ENCODE results near the gene PNMA6F.
A peak's percentile ranks its signal among the peaks of the same experiment; 100 is the strongest.
"Not testable (repeated sequence)": the region's sequence is repeated elsewhere in the genome, so short reads cannot be mapped to it uniquely, and the experiment has no call there.

The PNMA6F gene

DNA sequence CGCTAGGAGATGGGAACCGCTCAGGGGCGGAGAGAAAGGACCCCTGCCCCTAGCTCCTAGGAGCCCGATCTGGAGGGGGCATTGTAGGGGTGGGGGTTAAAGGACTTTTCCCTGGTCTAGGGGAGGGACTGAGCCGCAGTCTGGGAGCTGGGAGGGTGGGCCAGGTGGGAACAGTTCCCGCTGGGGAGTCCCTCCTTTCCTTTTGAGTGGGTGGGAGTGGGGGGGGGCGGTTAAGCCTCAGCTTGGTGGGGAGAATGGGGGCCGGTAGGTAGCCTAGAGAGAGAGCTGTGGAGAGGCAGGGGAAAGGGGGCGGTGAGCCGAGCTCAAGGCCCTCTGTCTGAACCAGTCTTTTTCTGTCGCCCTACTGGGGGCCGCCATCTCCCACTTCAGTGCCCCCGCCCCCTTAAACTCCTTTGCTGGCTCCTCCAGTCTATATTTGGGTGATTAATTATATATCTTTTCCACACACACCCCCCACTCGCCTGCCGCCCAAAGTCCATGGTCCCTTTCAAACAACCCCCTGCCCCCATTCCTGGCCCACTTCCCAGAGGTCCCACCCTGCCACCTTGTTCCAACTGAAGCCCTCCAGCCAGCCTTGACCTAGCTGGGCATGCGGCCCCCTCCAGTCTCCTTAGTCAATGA lies 13.2 kb upstream of the PNMA6F start:
- H3K9me3 ChIP-seq (ENCODE audit: control insufficient read depth, low read length) = no peaks in the 10 kb centered on the region

DNA sequence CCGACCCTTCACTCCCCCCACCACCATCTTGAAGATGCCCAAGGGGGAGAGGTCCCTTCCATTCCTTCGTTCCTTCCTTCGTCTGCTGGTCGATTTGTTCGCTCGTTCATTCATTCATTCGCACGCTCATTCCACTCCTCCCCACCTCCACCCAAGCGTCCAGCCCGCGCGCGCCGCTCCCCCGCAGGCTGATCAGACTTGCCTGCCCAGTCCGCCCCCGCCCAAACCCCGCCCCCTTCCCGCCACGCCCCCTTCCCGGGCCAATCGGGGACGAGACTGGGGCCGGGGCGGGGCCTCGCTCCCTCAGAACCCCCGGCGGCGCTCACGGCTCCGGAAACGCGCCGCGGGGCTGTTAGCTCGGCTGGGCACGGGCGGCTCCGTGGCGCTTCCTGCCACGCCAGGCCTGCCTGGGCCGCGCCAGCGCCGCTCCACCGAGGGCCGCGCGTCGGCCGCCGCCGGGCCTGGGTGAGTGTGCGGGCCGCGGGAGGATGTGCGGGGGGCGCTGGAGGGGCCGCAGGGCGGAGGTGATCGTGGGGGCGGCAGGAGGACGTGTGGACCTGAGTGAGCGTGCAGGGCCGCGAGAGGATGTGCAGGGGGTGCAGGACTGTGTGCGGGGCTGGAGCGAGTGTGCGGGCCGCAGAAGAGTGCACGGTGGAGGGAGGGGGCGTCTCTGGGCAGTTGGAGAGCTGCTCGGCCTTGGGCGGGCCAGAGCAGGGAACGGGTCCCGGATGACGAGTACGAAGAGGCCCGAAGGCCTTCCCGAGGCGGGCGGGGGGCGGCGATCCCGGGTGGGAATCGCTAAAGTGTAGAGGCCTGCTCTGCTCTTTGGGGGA lies 12.5 kb upstream of the PNMA6F start, which contains the start of gene ZNF275:
ZNF275 (plus strand) TSS at position 333 of the 833 bp plus-strand sequence. CDS start 2,527 bp downstream, outside the sequence.
- H3K9me3 ChIP-seq (ENCODE audit: control insufficient read depth, low read length) = no peaks in the 10 kb centered on the region
- H3K36me3 ChIP-seq (ENCODE audit: control insufficient read depth, insufficient read depth, low read length) = peaks cover 16% of the 10 kb centered on the region
- peak within 1 kb of the TSS; percentile 55 for H3K4me3 ChIP-seq (ENCODE audit: extremely low read depth, insufficient read depth, low read length, poor library complexity, severe bottlenecking)
- 0 to 3% methylated on average over 3 to 6 of the region's 86 CpGs for WGBS, 2 experiments (ENCODE audit: insufficient coverage in 2 of 2)
- H3K4me1 ChIP-seq (ENCODE audit: control insufficient read depth, insufficient read depth, low read length, poor library complexity, severe bottlenecking) = no peaks in the 10 kb centered on the region
- peak within 1 kb of the TSS; percentile 79 for H3K27ac ChIP-seq (ENCODE audit: low read depth, low read length, severe bottlenecking)

More for the DNA sequence above, 13.2 kb upstream of the PNMA6F start:
- WGBS, 2 experiments (ENCODE audit: insufficient coverage in 2 of 2) = 80% methylated on average over 1 of the region's 16 CpGs; no CpG with 5 or more reads in 1 of the 2 experiments
- H3K4me3 ChIP-seq (ENCODE audit: extremely low read depth, insufficient read depth, low read length, poor library complexity, severe bottlenecking) = peak overlapping the region; percentile 55
- H3K4me1 ChIP-seq (ENCODE audit: control insufficient read depth, insufficient read depth, low read length, poor library complexity, severe bottlenecking) = no peaks in the 10 kb centered on the region
- H3K27ac ChIP-seq (ENCODE audit: low read depth, low read length, severe bottlenecking) = peak overlapping the region; percentile 79
- peaks cover 16% of the 10 kb centered on the region for H3K36me3 ChIP-seq (ENCODE audit: control insufficient read depth, insufficient read depth, low read length)

DNA sequence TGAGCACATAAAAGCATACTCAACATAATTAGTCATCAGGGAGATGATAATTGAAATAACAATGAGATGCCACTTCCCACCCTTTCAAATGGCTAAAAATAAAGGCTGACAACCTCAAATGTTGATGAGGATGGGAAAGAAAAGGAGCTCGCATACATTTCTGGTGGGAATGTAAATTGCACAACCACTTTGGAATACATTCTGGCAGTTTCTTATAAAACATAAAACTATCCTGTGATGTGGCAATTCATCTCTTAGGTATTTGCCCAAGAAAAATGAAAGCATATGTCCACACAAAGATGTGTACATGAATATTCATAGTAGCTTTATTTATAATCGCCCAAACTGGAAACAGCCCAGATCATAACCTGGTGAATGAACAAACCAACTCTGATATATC lies 11.7 kb upstream of the PNMA6F start:
- Histone ChIP-seq H3K9me3 (ENCODE audit: control insufficient read depth, low read length) (no peaks in the 10 kb centered on the region), H3K4me1 (ENCODE audit: control insufficient read depth, insufficient read depth, low read length, poor library complexity, severe bottlenecking) (no peaks in the 10 kb centered on the region), H3K4me3 (ENCODE audit: extremely low read depth, insufficient read depth, low read length, poor library complexity, severe bottlenecking) (no peak overlapping the region), H3K27ac (ENCODE audit: low read depth, low read length, severe bottlenecking) (no peak overlapping the region), H3K36me3 (ENCODE audit: control insufficient read depth, insufficient read depth, low read length) (peaks cover 13% of the 10 kb centered on the region)
- WGBS, 2 experiments (ENCODE audit: insufficient coverage in 2 of 2) = no CpG with 5 or more reads among the region's 2 CpGs

DNA sequence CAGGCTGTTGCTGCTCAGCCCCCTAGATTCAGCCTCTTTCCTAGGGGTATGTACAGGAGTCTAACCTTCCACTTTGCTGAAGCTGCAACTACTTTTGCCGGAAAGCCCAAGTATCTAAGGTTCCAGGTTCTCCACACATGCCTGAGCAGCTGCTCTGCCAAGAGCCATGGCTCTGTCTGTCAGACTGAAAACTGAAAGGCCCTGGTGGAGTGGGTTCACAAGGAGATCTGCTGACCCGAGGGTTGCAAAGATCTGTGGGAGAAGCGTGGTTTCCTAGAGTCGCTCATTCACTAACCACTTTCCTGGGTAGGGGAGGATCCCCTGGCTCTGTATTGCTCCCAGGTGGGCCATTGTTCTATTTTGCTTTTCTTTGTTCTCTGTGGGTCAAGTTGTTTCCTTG lies 6.0 kb upstream of the PNMA6F start:
- Histone ChIP-seq H3K27ac (ENCODE audit: low read depth, low read length, severe bottlenecking) (no peak overlapping the region), H3K36me3 (ENCODE audit: control insufficient read depth, insufficient read depth, low read length) (no peaks in the 10 kb centered on the region), H3K4me3 (ENCODE audit: extremely low read depth, insufficient read depth, low read length, poor library complexity, severe bottlenecking) (no peak overlapping the region), H3K4me1 (ENCODE audit: control insufficient read depth, insufficient read depth, low read length, poor library complexity, severe bottlenecking) (no peaks in the 10 kb centered on the region), H3K9me3 (ENCODE audit: control insufficient read depth, low read length) (no peaks in the 10 kb centered on the region)
- 80% methylated on average over 1 of the region's 4 CpGs; no CpG with 5 or more reads in 1 of the 2 experiments for WGBS, 2 experiments (ENCODE audit: insufficient coverage in 2 of 2)

DNA sequence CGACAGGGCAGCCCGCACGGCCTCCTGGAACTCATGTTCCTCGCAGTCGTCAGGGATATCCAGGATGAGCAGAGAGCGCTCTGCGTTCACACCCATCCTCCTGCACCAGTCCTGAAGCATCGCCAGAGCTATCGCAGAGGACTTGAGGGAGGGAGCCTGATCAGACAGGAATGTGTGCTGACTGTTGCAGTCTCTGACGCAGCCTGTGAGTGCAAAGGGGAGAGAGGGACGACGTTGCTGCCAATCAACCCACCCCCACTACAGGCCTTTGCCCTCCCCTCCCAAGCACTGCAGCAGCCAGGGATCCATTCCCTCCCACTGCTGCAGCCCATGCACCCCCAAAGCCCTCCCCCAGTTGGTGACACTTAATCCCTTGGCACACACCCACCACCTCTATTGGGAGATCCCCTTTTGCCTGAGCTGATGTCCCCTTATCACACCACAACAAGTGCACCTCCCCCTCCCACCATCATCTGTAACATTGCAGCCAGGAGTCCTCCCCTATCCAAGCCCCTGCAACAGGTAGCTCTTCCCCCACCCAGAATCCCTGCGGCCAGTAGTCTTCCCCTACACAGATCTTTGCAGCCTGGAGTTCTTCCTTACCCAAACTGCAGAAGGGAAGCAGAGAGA lies 897 bp downstream of the PNMA6F start:
- no peak overlapping the region for H3K4me3 ChIP-seq (ENCODE audit: extremely low read depth, insufficient read depth, low read length, poor library complexity, severe bottlenecking)
- WGBS, 2 experiments (ENCODE audit: insufficient coverage in 2 of 2) = 56% methylated on average over 1 of the region's 13 CpGs; no CpG with 5 or more reads in 1 of the 2 experiments
- H3K36me3 ChIP-seq (ENCODE audit: control insufficient read depth, insufficient read depth, low read length) = no peaks in the 10 kb centered on the region
- H3K27ac ChIP-seq (ENCODE audit: low read depth, low read length, severe bottlenecking) = no peak overlapping the region
- peaks cover 2% of the 10 kb centered on the region for H3K4me1 ChIP-seq (ENCODE audit: control insufficient read depth, insufficient read depth, low read length, poor library complexity, severe bottlenecking)
- no peaks in the 10 kb centered on the region for H3K9me3 ChIP-seq (ENCODE audit: control insufficient read depth, low read length)

DNA sequence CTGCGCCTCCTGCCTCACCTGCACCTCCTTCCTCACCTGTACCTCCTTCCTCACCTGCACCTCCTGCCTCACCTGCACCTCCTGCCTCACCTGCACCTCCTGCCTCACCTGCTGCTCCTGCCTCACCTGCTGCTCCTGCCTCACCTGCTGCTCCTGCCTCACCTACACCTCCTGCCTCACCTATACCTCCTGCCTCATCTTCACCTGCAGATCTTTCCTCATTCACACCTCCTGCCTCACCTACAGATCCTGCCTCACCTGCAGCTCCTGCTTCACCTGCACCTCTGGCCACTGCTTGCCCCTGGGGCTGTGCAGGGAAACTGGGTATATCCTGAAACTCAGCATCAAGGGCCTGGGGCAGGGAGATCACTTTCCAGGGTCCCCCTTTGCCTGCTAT lies 1.5 kb downstream of the PNMA6F start:
- not testable (repeated sequence) for H3K4me3 ChIP-seq (ENCODE audit: extremely low read depth, insufficient read depth, low read length, poor library complexity, severe bottlenecking); H3K4me1 ChIP-seq (ENCODE audit: control insufficient read depth, insufficient read depth, low read length, poor library complexity, severe bottlenecking); H3K9me3 ChIP-seq (ENCODE audit: control insufficient read depth, low read length); H3K36me3 ChIP-seq (ENCODE audit: control insufficient read depth, insufficient read depth, low read length); H3K27ac ChIP-seq (ENCODE audit: low read depth, low read length, severe bottlenecking)
- 83 to 100% methylated on average over 1 of the region's 1 CpG for WGBS, 2 experiments (ENCODE audit: insufficient coverage in 2 of 2)

DNA sequence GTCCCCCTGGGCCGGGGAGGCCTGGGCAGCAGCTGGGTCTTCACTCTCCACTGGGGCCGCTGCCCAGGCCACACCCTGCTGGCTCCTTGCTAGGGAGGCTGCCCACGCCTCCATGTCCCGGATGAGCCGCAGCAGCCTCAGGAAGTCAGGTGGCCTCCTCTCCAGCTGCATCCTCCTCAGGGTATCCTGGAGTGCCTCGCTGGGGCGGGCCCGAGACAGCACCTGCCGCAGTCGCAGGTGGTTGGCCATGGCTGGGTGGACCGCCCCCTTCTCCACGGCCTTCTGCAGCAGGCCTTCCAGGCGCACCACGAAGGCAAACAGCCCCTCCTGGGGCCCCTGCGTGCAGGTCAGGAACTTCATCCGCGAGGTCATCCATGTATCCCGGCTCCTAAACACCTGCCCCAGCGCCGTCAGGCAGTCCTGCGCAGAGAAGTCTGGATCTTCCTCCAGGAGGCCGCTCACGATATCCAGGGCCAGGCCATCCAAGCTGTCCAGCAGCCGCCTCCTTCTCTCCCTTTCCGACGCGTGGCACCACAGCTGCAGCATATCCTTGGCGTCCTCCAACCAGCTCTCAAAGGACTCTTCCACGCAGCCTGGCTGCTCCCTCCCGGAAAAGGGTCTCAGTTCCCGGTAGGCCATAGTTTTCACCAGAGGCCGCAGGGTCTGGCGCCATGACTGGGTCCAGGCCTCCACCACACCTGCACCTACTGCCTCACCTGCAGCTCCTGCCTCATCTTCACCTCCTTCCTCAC lies 2.1 kb downstream of the PNMA6F start:
- H3K9me3 ChIP-seq (ENCODE audit: control insufficient read depth, low read length) = no peaks in the 10 kb centered on the region
- peaks cover 2% of the 10 kb centered on the region for H3K4me1 ChIP-seq (ENCODE audit: control insufficient read depth, insufficient read depth, low read length, poor library complexity, severe bottlenecking)
- no peaks in the 10 kb centered on the region for H3K36me3 ChIP-seq (ENCODE audit: control insufficient read depth, insufficient read depth, low read length)
- H3K4me3 ChIP-seq (ENCODE audit: extremely low read depth, insufficient read depth, low read length, poor library complexity, severe bottlenecking) = no peak overlapping the region
- no peak overlapping the region for H3K27ac ChIP-seq (ENCODE audit: low read depth, low read length, severe bottlenecking)
- WGBS, 2 experiments (ENCODE audit: insufficient coverage in 2 of 2) = 91 to 96% methylated on average over 15 to 27 of the region's 33 CpGs

DNA sequence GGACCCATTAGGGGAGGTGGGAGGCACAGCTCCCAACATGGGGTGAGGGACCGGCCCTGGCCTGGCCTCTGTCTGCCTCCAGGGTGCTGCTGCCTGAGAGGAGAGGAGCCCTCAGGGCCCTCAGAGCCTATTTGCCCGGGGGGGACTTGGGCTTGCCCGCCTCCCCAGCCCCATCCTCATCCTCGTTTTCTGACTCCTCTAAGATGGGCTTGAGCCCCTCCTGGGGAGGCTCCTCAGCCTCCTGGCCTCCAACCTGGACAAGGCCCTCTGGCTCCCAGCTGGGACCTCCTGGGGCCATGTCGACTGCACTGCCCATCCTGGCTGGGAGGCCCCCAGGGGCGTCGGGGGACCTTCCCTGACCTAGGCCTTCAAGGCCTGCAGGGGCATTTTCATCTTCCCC lies 2.8 kb downstream of the PNMA6F start:
- 89% methylated on average over 3 of the region's 7 CpGs; no CpG with 5 or more reads in 1 of the 2 experiments for WGBS, 2 experiments (ENCODE audit: insufficient coverage in 2 of 2)

DNA sequence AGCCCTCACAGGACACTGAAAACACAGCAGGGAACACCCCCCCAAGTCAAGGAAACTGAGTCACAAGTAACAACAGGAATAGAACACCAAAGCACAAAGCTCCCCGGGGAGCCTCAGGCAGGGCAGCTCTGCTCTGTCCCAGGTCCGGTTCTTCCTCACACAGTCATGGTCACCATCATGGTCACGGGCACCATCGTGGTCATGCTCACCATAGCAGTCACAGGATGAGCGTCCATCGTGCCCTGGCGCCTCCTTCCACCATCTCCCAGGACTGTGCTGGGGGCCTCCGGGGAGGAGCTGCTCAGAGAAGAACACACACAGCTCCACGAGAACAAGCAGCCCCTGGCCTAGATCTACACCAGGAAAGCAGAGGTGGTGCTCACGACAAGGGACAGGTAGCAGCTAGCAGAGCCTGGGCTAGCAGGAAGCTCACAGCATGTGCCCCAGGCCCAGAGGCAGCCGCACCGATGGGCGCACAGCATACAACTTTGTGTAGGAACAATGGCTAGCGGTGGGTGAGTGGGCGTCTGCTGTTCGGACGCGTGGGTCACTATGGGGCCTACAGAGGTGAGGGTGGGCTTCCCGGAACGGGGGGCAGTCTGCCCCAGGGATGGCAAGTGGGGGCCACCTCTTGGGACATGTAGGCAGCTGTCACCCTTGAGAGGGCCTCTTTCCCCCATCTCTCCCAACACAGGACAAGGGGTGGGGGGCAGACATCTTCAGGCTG lies 3.4 kb downstream of the PNMA6F start:
- H3K4me1 ChIP-seq (ENCODE audit: control insufficient read depth, insufficient read depth, low read length, poor library complexity, severe bottlenecking) = peaks cover 2% of the 10 kb centered on the region
- no peak overlapping the region for H3K27ac ChIP-seq (ENCODE audit: low read depth, low read length, severe bottlenecking)
- no peak overlapping the region for H3K4me3 ChIP-seq (ENCODE audit: extremely low read depth, insufficient read depth, low read length, poor library complexity, severe bottlenecking)
- H3K36me3 ChIP-seq (ENCODE audit: control insufficient read depth, insufficient read depth, low read length) = no peaks in the 10 kb centered on the region
- 96 to 100% methylated on average over 4 to 5 of the region's 20 CpGs for WGBS, 2 experiments (ENCODE audit: insufficient coverage in 2 of 2)
- no peaks in the 10 kb centered on the region for H3K9me3 ChIP-seq (ENCODE audit: control insufficient read depth, low read length)

More for the DNA sequence above, 2.8 kb downstream of the PNMA6F start:
- Histone ChIP-seq H3K27ac (ENCODE audit: low read depth, low read length, severe bottlenecking) (no peak overlapping the region), H3K4me1 (ENCODE audit: control insufficient read depth, insufficient read depth, low read length, poor library complexity, severe bottlenecking) (peaks cover 2% of the 10 kb centered on the region), H3K9me3 (ENCODE audit: control insufficient read depth, low read length) (no peaks in the 10 kb centered on the region), H3K36me3 (ENCODE audit: control insufficient read depth, insufficient read depth, low read length) (no peaks in the 10 kb centered on the region), H3K4me3 (ENCODE audit: extremely low read depth, insufficient read depth, low read length, poor library complexity, severe bottlenecking) (no peak overlapping the region)

DNA sequence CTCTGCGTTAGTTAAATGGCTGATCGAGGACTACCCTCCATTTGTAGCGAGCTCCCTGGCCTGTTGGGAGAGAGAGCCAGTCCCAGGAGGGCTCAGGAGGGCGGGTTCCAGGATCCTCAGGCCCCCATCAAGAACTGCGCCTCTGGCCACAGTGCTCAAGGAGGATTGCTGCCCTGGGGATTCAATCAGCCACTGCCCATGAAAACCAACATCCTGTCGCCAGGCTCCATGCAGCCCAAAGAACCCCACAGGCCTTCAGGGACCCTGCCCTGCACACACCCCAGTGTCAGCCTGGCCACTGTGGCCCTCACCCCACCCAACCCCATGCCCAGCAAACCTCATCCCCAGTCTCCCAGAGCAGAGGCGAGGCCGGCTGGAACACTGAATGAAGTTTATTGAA lies 4.3 kb downstream of the PNMA6F start:
- 100% methylated on average over 1 to 2 of the region's 8 CpGs for WGBS, 2 experiments (ENCODE audit: insufficient coverage in 2 of 2)
- no peaks in the 10 kb centered on the region for H3K9me3 ChIP-seq (ENCODE audit: control insufficient read depth, low read length)
- no peak overlapping the region for H3K27ac ChIP-seq (ENCODE audit: low read depth, low read length, severe bottlenecking)
- peaks cover 2% of the 10 kb centered on the region for H3K4me1 ChIP-seq (ENCODE audit: control insufficient read depth, insufficient read depth, low read length, poor library complexity, severe bottlenecking)
- H3K36me3 ChIP-seq (ENCODE audit: control insufficient read depth, insufficient read depth, low read length) = no peaks in the 10 kb centered on the region
- no peak overlapping the region for H3K4me3 ChIP-seq (ENCODE audit: extremely low read depth, insufficient read depth, low read length, poor library complexity, severe bottlenecking)

Data from mesodermal cell (in vitro differentiated cells).